ENCODE data around the gene ARHGAP15.

The ARHGAP15 gene

DNA sequence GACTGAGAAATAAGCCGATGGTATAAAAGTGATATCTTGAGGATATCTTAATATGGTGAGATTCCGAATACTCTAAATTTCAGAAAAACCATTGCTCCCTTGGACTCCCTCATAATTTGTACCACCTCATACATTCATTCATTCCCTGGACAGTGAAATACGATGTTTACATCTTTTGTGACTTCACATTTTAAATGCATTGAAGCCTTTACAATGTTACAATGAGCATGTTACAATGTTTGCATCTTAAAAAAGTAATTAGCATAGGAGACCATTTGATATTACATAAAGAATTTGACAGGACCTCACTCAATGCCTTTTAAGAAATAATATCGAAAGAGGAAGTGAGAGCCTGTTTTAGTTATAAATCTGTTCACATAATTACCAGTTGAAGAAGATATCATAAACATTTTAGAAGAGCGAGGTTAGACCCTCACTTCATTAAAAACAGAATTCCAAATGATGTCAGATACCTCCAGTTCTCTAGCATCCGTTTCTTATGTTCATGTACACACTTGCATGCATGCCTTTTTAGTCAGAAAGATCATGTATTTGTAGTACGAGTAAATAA, 372.0 kb downstream of the ARHGAP15 start:
- H3K4me3 ChIP-seq (ENCODE audit: low read depth, low read length): no peak overlapping the region
- TF ChIP-seq, protein P1, sequence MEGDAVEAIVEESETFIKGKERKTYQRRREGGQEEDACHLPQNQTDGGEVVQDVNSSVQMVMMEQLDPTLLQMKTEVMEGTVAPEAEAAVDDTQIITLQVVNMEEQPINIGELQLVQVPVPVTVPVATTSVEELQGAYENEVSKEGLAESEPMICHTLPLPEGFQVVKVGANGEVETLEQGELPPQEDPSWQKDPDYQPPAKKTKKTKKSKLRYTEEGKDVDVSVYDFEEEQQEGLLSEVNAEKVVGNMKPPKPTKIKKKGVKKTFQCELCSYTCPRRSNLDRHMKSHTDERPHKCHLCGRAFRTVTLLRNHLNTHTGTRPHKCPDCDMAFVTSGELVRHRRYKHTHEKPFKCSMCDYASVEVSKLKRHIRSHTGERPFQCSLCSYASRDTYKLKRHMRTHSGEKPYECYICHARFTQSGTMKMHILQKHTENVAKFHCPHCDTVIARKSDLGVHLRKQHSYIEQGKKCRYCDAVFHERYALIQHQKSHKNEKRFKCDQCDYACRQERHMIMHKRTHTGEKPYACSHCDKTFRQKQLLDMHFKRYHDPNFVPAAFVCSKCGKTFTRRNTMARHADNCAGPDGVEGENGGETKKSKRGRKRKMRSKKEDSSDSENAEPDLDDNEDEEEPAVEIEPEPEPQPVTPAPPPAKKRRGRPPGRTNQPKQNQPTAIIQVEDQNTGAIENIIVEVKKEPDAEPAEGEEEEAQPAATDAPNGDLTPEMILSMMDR (IDR thresholded peaks at IDR 0.05; ENCODE audit: borderline replicate concordance, insufficient read depth, low read depth, low read length): no peak

- H3K4me3 ChIP-seq (ENCODE audit: low read depth, low read length): no peak overlapping the region
- TF ChIP-seq, protein P1 (IDR thresholded peaks at IDR 0.05; ENCODE audit: borderline replicate concordance, insufficient read depth, low read depth, low read length): no peak
These were observed 374.1 kb downstream of the ARHGAP15 start for GRCh38 chr2:143503280-143503679.

DNA sequence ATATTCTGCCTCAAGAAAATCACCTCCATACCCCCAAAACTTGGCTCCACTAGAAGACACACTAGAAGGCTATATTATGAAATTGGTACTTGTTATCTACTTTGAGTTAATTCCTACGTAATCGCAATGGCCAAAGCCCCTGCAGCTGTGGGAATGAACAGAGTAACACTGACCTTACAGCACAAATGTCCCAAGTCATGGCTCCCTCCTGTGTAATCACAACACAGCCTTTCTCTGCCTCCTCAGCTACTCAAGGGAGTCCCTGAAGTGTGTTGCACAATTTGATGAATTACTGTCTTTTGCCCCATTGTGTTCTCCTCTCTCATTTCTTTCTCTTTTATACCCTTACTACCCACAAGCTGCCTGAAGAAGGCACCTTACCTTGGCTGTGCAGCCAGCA, 375.2 kb downstream of the ARHGAP15 start:
- TF ChIP-seq, protein P1 (IDR thresholded peaks at IDR 0.05; ENCODE audit: borderline replicate concordance, insufficient read depth, low read depth, low read length): no peak
- no peak overlapping the region for H3K4me3 ChIP-seq (ENCODE audit: low read depth, low read length)

DNA sequence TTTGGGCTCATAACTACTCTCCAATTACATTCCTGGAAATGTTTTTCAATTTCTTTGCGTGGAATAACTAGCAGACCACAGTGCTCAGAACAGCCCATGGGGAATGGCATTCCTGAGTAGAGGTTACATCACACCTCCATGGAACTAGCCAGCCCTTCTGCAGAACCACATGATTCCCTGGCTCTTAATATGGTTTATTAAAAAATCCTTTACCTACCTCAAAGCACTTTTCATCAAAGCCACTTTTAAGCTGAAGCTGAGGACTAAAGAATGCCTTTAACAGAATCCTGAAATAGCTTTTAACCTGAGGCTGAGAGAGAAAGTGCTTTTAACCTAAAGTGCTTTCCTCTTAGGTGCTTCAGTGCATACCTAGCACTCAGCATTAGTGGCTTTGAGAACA, 376.3 kb downstream of the ARHGAP15 start:
- H3K4me3 ChIP-seq (ENCODE audit: low read depth, low read length): no peak overlapping the region

GRCh38 chr2:143513081-143513480, 383.9 kb downstream of the ARHGAP15 start:
- TF ChIP-seq, protein P1 (IDR thresholded peaks at IDR 0.05; ENCODE audit: borderline replicate concordance, insufficient read depth, low read depth, low read length): peak; percentile 85
- no peak overlapping the region for H3K4me3 ChIP-seq (ENCODE audit: low read depth, low read length)

More for the DNA sequence above, 376.3 kb downstream of the ARHGAP15 start:
- TF ChIP-seq, protein P1 (IDR thresholded peaks at IDR 0.05; ENCODE audit: borderline replicate concordance, insufficient read depth, low read depth, low read length): no peak

- no peak overlapping the region for H3K4me3 ChIP-seq (ENCODE audit: low read depth, low read length)
- TF ChIP-seq, protein P1 (IDR thresholded peaks at IDR 0.05; ENCODE audit: borderline replicate concordance, insufficient read depth, low read depth, low read length): no peak
These were observed 385.2 kb downstream of the ARHGAP15 start for GRCh38 chr2:143514413-143514812.

DNA sequence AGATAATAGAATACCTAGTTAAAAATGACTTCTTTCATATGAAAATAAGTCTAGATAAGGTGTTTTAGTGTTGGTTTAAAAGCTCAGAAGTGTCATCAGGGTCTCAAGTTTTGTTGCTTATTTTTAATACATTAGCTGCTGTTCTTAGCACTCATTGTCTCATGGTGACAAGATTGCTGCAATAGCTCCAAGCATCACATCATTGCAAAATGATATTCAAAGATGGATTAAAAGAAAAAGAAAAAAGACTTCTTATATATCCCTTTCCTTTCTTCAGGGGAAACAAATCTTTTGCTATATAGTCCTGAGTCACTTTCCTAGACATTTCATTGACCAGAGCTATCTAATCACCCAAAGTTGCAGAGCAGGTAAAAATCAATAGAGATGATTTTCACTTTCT, 386.1 kb downstream of the ARHGAP15 start:
- TF ChIP-seq, protein P1 (IDR thresholded peaks at IDR 0.05; ENCODE audit: borderline replicate concordance, insufficient read depth, low read depth, low read length): no peak
- H3K4me3 ChIP-seq (ENCODE audit: low read depth, low read length): no peak overlapping the region

Data from GM12875 (cell line).